GM18520 (cell line): ENCODE data around the gene MOGAT1.
A peak's percentile ranks its signal among the peaks of the same experiment; 100 is the strongest.
"Not testable (repeated sequence)": the region's sequence is repeated elsewhere in the genome, so short reads cannot be mapped to it uniquely, and the experiment has no call there.

Experiments used
- ATAC-seq: cut with Tn5 transposase; IDR thresholded peaks from one replicate; pipeline ENCODE4 v1.9.1; 2021; ENCODE audit not compliant: unreplicated experiment

Gene MOGAT1

GRCh38 chr2:222669353-222669752 is 2.1 kb upstream of the MOGAT1 start:
- ATAC-seq = no peak

DNA sequence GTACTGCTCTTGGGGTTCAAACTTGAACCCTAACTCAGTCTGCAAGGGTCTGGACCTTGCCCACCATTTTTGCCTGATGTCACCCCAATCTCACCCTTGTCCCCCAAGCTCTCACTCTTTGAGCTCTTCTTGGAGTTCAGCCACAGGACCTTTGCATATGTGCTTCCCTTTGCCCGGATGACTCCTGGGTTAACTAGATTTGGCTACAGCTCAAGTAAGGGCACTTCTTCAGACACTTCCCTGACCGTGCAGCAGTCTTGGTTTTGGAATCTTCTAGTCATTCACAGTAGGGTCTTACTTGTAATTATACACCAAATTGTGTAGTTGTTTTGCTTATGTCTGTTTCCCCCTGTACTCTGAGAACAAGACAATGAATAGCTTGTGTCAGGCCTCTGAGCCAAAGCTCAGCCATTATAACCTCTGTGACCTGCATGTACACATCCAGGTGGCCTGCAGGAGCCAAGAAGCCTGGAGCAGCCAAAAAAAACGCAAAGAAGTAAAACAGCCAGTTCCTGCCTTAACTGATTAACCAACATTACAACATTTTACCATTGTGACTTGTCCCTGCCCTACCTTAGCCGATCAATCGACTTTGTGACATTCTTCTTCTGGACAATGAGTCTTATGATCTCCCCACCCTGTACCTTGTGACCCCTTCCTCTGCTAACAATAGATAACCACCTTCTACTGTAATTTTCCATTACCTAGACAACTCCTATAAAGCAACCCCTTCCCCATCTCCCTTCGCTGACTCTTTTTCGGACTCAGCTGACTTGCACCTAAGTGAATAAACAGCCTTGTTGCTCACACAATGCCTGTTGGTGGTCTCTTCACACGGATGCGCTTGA is 1.0 kb upstream of the MOGAT1 start:
- no peak for ATAC-seq

DNA sequence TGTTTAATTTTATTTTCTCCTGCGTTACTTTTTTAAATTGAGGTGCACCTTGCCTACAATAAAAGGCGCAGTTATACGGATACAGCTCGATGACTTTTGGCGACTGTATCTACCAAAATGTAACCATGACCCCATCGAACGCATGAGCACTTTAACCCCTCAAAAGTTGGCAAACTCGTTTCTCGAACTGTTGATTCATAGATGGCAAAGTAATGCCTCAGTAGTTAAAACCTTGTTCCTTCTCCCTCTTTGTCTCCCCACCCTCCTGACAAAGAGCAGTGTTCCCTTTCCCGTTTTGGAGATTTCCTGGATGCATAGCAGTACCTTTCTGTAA is 577 bp downstream of the MOGAT1 start:
- ATAC-seq = no peak

GRCh38 chr2:222673273-222673672 is 1.8 kb downstream of the MOGAT1 start:
- no peak for ATAC-seq

GRCh38 chr2:222673883-222674282 is 2.4 kb downstream of the MOGAT1 start:
- no peak for ATAC-seq

- ATAC-seq = no peak
Measured at GRCh38 chr2:222677981-222678380, 6.5 kb downstream of the MOGAT1 start.

- no peak for ATAC-seq
Measured at GRCh38 chr2:222683805-222684204, 12.3 kb downstream of the MOGAT1 start.

- no peak for ATAC-seq
Measured at GRCh38 chr2:222686086-222686750, 14.8 kb downstream of the MOGAT1 start.

- ATAC-seq = no peak
Measured at GRCh38 chr2:222688917-222689316, 17.5 kb downstream of the MOGAT1 start.

DNA sequence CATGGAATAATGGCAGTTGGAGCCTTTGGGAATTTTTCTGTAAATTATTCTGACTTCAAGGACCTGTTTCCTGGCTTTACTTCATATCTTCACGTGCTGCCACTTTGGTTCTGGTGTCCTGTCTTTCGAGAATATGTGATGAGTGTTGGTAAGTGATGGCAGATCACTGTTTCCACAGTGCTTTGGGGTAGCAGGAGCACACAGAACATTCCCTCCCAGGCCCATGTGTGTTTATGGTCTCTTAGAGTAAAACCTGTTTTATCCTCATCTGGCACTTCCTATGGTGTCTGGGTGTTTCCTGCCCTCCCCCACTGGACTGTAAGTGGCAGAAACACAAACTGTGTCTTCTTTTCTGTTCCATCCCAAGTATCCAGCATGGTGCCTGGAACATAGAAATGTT is 17.9 kb downstream of the MOGAT1 start:
- ATAC-seq = no peak

DNA sequence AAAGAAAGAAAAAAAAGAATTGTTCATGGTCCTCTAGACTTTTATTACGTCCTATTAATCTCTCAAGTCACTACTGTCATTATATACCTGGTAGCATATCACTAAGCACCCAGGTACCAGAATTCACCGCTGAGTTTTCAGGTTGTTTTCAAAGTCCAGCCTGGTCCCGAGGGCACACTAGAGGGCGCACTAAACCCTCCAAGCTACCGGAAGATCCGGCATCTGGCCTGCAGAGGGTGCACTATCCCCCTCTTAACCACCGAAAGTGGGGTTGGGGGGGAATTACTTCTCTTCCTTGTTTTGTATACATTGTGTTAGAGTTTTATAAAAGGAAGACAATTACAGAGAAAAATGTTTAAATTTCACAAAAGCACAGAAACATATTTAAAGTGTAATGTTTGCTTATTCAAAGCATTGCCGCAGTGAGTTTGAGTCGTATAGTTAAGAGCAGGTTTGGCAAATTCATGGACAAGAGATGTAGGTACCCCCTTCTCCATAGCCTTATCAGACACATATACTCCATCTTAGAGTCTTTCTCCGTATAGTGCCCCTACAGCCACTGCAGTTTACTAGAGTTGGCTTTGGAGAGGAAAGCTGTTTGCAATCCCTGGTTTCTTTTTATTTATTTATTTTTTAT is 19.2 kb downstream of the MOGAT1 start:
- ATAC-seq = peak; percentile 50

DNA sequence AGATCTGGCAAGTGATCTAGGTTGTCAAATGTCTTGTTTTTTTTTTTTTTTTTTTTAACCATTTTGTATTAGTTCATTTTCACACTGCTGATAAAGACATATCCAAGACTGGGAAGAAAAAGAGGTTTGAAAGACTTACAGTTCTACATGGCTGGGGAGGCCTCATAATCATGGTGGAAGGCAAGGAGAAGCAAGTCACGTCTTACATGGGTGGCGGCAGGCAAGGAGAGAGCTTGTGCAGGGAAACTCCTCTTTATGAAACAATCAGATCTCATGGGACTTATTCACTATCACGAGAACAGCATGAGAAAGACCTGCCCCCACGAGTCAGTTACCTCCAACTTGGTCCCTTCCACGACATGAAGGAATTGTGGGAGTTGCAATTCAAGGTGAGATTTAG is 22.0 kb downstream of the MOGAT1 start:
- not testable (repeated sequence) for ATAC-seq

DNA sequence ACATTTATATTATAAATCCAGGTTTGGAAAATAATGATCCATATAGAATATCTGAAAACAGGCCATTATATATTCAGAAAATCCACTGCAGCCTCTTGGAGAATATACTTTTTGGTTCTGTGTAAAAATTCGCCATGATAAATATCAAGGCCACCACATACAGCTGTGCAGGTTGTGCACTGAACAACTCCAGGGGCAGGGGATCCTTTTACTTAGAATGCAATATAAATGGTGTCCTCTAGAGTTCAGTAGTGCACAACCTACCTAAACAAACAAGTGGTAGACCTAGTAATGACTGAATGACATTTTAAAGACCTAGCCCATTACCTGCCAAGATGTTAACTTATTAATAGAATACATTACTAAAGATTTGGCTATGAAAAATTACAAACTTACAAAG is 22.4 kb downstream of the MOGAT1 start:
- no peak for ATAC-seq

DNA sequence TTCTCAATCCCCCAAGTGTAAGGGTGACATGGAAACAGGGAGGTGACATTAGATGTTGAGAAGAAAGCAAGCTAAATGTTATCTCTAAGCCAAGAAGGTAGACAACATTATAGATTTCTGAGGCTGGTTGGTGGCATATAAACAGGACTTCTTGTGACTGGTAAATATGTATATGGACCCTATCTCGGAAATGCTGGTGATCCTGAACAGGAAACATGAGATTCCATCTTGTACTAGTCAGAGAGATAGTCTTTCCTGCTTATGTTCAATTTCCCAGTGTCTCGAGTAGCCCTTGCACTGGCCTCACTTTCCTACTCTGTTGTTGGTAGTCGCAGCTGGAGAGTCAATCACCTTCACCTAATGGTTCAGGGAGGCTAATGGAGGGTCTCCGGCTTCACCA is 26.8 kb downstream of the MOGAT1 start:
- no peak for ATAC-seq

GRCh38 chr2:222701233-222701632 is 29.8 kb downstream of the MOGAT1 start:
- no peak for ATAC-seq

DNA sequence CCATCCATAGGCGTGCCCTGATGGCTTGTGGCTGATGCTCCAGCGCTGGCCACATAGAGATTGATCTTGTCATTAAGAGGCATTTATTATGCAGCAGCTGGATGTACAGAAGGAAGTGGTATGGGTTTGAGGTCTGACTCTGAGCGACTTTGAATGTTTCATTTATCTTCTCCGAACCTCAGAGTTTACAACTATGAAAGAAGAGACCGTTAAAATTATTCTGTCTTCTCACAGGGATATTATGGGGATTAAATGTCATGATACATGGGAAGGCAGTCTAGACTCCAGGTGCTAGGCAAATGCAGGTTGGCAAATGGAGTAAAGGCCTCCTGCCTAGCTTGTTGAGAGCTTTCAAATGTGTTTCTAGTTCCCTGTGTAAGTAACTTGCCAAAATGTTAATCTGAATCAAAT is 30.3 kb downstream of the MOGAT1 start:
- ATAC-seq = no peak

GRCh38 chr2:222703091-222703490 is 31.6 kb downstream of the MOGAT1 start:
- no peak for ATAC-seq

DNA sequence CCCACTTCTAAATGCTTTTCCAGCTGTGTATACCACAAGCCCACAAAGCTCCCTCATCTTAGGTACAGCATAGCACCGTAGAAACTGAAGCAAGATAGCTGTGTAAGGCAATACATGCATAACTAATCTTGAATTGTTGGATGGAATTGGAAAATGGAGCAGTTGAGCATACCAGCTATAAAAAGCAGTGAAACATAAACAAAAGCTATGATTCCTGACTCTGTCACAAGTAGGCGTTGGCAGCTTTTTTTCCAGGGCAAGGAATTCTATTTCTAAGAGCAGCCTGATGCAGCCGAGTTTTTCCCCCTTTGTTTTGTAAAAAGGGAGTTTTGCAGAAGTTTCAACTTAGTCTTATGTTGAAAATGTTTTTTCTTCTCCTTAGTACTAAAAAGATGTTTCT is 32.4 kb downstream of the MOGAT1 start:
- ATAC-seq = no peak

- no peak for ATAC-seq
Measured at GRCh38 chr2:222706616-222707015, 35.2 kb downstream of the MOGAT1 start.

DNA sequence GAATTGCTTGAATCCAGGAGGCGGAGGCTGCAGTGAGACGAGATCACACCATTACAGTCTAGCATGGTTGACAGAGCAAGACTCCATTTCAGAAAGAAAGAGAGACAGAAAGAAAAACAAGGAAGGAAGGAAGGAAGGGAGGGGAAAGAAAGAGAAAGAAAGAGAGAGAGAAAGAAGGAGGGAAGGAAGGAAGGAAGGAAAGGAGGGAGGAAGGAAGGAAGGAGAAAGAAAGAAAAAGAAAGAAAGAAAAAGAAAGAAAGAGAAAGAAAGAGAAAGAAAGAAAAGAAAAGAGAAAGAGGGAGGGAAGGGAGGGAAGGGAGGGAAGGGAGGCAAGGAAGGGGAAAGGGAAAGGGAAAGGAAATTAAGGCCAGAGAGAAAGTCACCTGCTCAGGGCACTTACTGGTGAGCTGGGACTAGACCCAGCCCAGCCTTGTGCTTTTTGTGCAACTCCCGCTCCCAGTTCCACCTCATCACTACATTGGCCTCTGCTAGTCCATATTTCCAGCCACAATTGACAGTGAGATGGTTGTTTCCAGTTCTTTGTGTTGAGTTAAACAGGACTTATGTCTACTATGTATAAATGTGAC is 35.7 kb downstream of the MOGAT1 start:
- no peak for ATAC-seq

- ATAC-seq = peak; percentile 58
Measured at GRCh38 chr2:222707689-222708273, 36.3 kb downstream of the MOGAT1 start.
